KMS-11 (cell line): ENCODE measurements around the gene NSRP1.

Source experiments
- H2AFZ ChIP-seq: fragments of 200-600 bp; sonication (generic); 2 replicates; pipeline ENCODE4 v1.6.1; 2016; ENCODE audit warnings: antibody characterized with exemption, mixed run types, low read depth
- H3K27ac ChIP-seq: fragments of 200-600 bp; sonication (generic); 2 replicates; pipeline ENCODE4 v1.6.1; 2016; ENCODE audit warnings: mild to moderate bottlenecking, mixed run types
- H3K27me3 ChIP-seq: fragments of 200-600 bp; sonication (generic); 2 replicates; pipeline ENCODE4 v1.6.1; 2017; ENCODE audit warnings: mild to moderate bottlenecking, low read depth, mixed run types, moderate library complexity; ENCODE audit not compliant: insufficient read depth
- H3K36me3 ChIP-seq: fragments of 200-600 bp; sonication (generic); 2 replicates; pipeline ENCODE4 v1.6.1; 2017; ENCODE audit warnings: mild to moderate bottlenecking, mixed run types; ENCODE audit not compliant: insufficient read depth
- H3K4me1 ChIP-seq: fragments of 200-600 bp; sonication (generic); 2 replicates; pipeline ENCODE4 v1.6.1; 2016; ENCODE audit warnings: mild to moderate bottlenecking, low read depth, mixed run types; ENCODE audit not compliant: poor library complexity, severe bottlenecking
- H3K4me2 ChIP-seq: fragments of 200-600 bp; sonication (generic); 2 replicates; pipeline ENCODE4 v1.7.0; 2016; ENCODE audit warnings: mild to moderate bottlenecking, mixed run types
- H3K4me3 ChIP-seq: fragments of 200-600 bp; sonication (generic); IDR thresholded peaks from 2 replicates; pipeline ENCODE4 v1.6.1; 2017; ENCODE audit warnings: low read depth, low read length, mixed read lengths; ENCODE audit not compliant: insufficient read depth
- H3K79me2 ChIP-seq: fragments of 200-600 bp; sonication (generic); 2 replicates; pipeline ENCODE4 v1.6.1; 2016; ENCODE audit warnings: low read depth, mixed run types; ENCODE audit not compliant: insufficient read depth
- H3K9ac ChIP-seq: fragments of 200-600 bp; sonication (generic); 2 replicates; pipeline ENCODE4 v1.6.1; 2016; ENCODE audit warnings: mild to moderate bottlenecking, mixed run types
- H4K20me1 ChIP-seq: fragments of 200-600 bp; sonication (generic); 2 replicates; pipeline ENCODE4 v1.6.1; 2016; ENCODE audit warnings: mild to moderate bottlenecking, mixed run types; ENCODE audit not compliant: insufficient read depth
- TF ChIP-seq, protein P1 (sequence below): fragments of 200-600 bp; sonication (generic); conservative IDR thresholded peaks from 2 replicates; pipeline ENCODE4 v1.6.1; 2017; ENCODE audit warnings: low read depth, mild to moderate bottlenecking, antibody characterized with exemption, low read length, moderate library complexity, mixed read lengths

The NSRP1 gene

DNA sequence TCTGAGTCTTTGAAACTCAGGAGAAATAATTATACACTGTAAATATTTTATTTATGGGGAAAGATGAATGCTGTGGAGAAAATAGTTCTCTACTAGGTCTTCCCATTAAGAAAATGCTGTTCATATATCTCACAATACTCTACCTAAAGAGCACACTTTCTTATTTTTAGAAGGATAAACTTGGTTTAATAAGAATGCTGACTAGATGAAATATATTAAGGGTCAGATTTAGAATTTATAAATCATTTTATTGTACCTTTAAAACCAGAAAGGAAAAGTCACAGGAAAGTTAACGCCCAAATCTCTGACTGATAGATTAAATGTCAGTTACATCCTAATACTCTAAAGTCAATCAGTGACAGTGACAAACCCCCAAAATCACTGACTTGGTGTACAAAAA is 70.1 kb downstream of the NSRP1 start:
- no peaks in the 10 kb centered on the region for H4K20me1 ChIP-seq
- TF ChIP-seq, protein P1, sequence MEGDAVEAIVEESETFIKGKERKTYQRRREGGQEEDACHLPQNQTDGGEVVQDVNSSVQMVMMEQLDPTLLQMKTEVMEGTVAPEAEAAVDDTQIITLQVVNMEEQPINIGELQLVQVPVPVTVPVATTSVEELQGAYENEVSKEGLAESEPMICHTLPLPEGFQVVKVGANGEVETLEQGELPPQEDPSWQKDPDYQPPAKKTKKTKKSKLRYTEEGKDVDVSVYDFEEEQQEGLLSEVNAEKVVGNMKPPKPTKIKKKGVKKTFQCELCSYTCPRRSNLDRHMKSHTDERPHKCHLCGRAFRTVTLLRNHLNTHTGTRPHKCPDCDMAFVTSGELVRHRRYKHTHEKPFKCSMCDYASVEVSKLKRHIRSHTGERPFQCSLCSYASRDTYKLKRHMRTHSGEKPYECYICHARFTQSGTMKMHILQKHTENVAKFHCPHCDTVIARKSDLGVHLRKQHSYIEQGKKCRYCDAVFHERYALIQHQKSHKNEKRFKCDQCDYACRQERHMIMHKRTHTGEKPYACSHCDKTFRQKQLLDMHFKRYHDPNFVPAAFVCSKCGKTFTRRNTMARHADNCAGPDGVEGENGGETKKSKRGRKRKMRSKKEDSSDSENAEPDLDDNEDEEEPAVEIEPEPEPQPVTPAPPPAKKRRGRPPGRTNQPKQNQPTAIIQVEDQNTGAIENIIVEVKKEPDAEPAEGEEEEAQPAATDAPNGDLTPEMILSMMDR: no peak
- H3K9ac ChIP-seq: no peak overlapping the region
- H3K4me1 ChIP-seq: no peaks in the 10 kb centered on the region
- H2AFZ ChIP-seq: no peak overlapping the region
- H3K4me3 ChIP-seq: no peak overlapping the region
- no peak overlapping the region for H3K27ac ChIP-seq
- H3K36me3 ChIP-seq: no peaks in the 10 kb centered on the region; the same call in 1 of the 2 replicates
- no peaks in the 10 kb centered on the region for H3K79me2 ChIP-seq
- no peaks in the 10 kb centered on the region for H3K27me3 ChIP-seq
- no peak overlapping the region for H3K4me2 ChIP-seq

DNA sequence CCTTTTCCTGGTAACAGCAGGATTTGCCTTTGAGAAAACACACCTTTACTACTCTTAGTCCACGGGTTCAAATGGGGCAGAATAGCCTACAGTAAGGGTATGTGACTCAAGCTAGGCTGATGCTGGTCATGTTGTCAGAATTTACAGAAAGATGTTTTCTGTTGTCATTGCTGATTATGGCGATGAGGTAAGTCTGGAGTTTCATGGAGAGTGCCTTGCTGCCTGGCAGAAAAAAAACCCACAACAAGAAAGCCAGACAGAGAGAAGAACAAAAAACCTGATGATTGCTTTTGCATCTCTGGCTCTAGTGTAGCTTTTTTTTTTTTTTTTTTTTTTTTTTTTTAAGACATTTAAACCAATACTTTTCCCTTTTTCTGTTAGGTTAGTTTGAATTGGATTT is 71.0 kb downstream of the NSRP1 start:
- TF ChIP-seq, protein P1: no peak
- Histone ChIP-seq H3K27me3 (no peaks in the 10 kb centered on the region), H3K36me3 (no peaks in the 10 kb centered on the region)

GRCh38 chr17:30188211-30188939 is 71.8 kb downstream of the NSRP1 start:
- Histone ChIP-seq H3K4me3 (no peak overlapping the region), H2AFZ (no peak overlapping the region), H3K27me3 (no peaks in the 10 kb centered on the region), H3K36me3 (no peaks in the 10 kb centered on the region), H3K79me2 (no peaks in the 10 kb centered on the region), H3K27ac (no peak overlapping the region), H3K9ac (no peak overlapping the region), H3K4me1 (no peaks in the 10 kb centered on the region), H3K4me2 (no peak overlapping the region), H4K20me1 (no peaks in the 10 kb centered on the region)
- TF ChIP-seq, protein P1: no peak

More for the DNA sequence above, 71.0 kb downstream of the NSRP1 start:
- no peak overlapping the region for H2AFZ ChIP-seq
- no peaks in the 10 kb centered on the region for H4K20me1 ChIP-seq
- H3K9ac ChIP-seq: no peak overlapping the region
- H3K79me2 ChIP-seq: no peaks in the 10 kb centered on the region
- H3K4me3 ChIP-seq: no peak overlapping the region
- H3K4me2 ChIP-seq: no peak overlapping the region
- H3K27ac ChIP-seq: no peak overlapping the region
- H3K4me1 ChIP-seq: no peaks in the 10 kb centered on the region

GRCh38 chr17:30191072-30191471 is 74.5 kb downstream of the NSRP1 start:
- Histone ChIP-seq H3K27ac (no peak overlapping the region), H3K9ac (no peak overlapping the region; the same call in 1 of the 2 replicates), H3K27me3 (no peaks in the 10 kb centered on the region), H3K36me3 (no peaks in the 10 kb centered on the region), H2AFZ (no peak overlapping the region), H4K20me1 (no peaks in the 10 kb centered on the region), H3K4me3 (no peak overlapping the region), H3K4me1 (no peaks in the 10 kb centered on the region), H3K79me2 (no peaks in the 10 kb centered on the region), H3K4me2 (no peak overlapping the region)
- TF ChIP-seq, protein P1: no peak
